Upper lobe of left lung (tissue), 6 donors: ENCODE measurements around the gene PEPD. TPM values are rescaled to one million over a fixed set of nuclear protein-coding genes. Genes with fewer than 3 reads are reported as not detected.

ENCODE experiments used
- ATAC-seq, 2 donors: fragments of 200-7000 bp; cut with Tn5 transposase; one replicate each; pipeline ENCODE4 v1.9.1; 2022; ENCODE audit warnings: mild to moderate bottlenecking in 2 of 2, moderate library complexity in 2 of 2; ENCODE audit not compliant: low FRiP score in 2 of 2
- DNase-seq, 2 donors: peaks; one replicate each; pipeline ENCODE4 v3.0.0-alpha.2; 2019 to 2020
- H3K27ac ChIP-seq, 4 donors: fragments of 200-600 bp; sonication (generic); one replicate each; pipeline ENCODE4 v1.5.1; 2016 to 2019
- H3K27me3 ChIP-seq, 4 donors: fragments of 200-600 bp; sonication (generic); one replicate each; pipeline ENCODE4 v1.5.1; 2017 to 2019
- H3K36me3 ChIP-seq, 4 donors: fragments of 200-600 bp; sonication (generic); one replicate each; pipeline ENCODE4 v1.5.1; 2016 to 2019
- H3K4me1 ChIP-seq, 4 donors: fragments of 200-600 bp; sonication (generic); one replicate each; pipeline ENCODE4 v1.5.1; 2018 to 2019
- H3K4me3 ChIP-seq, 4 donors: fragments of 200-600 bp; sonication (generic); one replicate each; pipeline ENCODE4 v1.5.1; 2017 to 2019; ENCODE audit warnings: mild to moderate bottlenecking in 2 of 4, moderate library complexity in 1 of 4
- H3K9me3 ChIP-seq, 4 donors: fragments of 200-600 bp; sonication (generic); one replicate each; pipeline ENCODE4 v1.5.1; 2018 to 2019
- CTCF ChIP-seq, 6 experiments: fragments of 450-650 bp in 4 of 6; fragments of 200-600 bp in 2 of 6; sonication (generic) in 2 of 6; IDR thresholded peaks; one replicate each; pipeline ENCODE4 v1.5.1; 2016 to 2019; ENCODE audit warnings: antibody characterized with exemption in 6 of 6
- EP300 ChIP-seq, 4 donors: sonication (generic); formaldehyde crosslinking; IDR thresholded peaks; one replicate each; pipeline ENCODE4 v1.5.1; 2017; ENCODE audit warnings: antibody characterized with exemption in 4 of 4, control low read depth in 2 of 4
- POLR2A ChIP-seq, 4 donors: fragments of 450-650 bp; IDR thresholded peaks; one replicate each; pipeline ENCODE4 v1.5.1; 2016 to 2017; ENCODE audit warnings: antibody characterized with exemption in 4 of 4, mild to moderate bottlenecking in 2 of 4
- POLR2AphosphoS5 ChIP-seq, 2 donors: sonication (generic); formaldehyde crosslinking; IDR thresholded peaks; one replicate each; pipeline ENCODE4 v1.5.1; 2017; ENCODE audit warnings: antibody characterized with exemption in 2 of 2
- WGBS, 2 donors: methylation state at CpG; one replicate each; pipeline ENCODE4 v1.1.5; 2017 to 2018; 5-methylcytosine and 5-hydroxymethylcytosine counted together
- total RNA-seq, 6 donors: library from RNA; depleted of rRNA in 4 of 6; stranded (reverse); fragments of >200 nt in 4 of 6; gene quantifications; one replicate each; pipeline versions ENCODE4 v1.1.0 to v1.2.1, GENCODE V29; 2016 to 2021
- donor health status: DM: no; HTN: no; CAD: no; lungs with moderate emphysema.
- donor health status: DM: no; HTN: yes; CAD: no; lungs with severe emphysema.

The PEPD gene
- total RNA-seq, 6 donors from 2014 or later: 30.4 to 106 (median 80.6) TPM

DNA sequence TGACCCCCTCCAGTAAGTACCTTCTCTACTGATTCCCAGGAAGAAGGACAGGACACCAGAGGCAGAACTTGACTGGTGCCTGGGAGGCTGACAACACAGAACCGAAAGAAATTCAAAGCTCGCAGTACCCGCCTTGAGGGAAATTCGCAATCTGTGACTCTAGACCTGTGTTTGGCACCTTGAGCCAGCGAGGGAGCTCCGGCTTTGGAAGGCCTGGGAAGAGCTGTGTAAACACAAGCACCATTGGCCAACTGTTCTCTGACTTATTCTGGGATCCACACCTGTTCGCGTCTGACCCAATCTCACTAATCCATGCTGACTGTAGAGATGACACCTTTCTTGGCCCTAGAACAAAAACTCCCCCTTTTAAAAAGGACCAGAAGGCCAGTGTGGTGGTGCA, 97.4 kb downstream of the PEPD start:
- 94 to 97% methylated on average over 6 to 8 of the region's 8 CpGs for WGBS, 2 donors
- Histone ChIP-seq H3K27ac (no peak overlapping the region), H3K36me3 (no peaks in the 10 kb centered on the region), H3K9me3 (no peaks in the 10 kb centered on the region), H3K27me3 (no peaks in the 10 kb centered on the region), H3K4me1 (no peaks in the 10 kb centered on the region), H3K4me3 (no peak overlapping the region)
- DNase-seq (no peak), ATAC-seq (no peak)
- TF ChIP-seq POLR2A (IDR thresholded peaks at IDR 0.05) (no peak), POLR2AphosphoS5 (IDR thresholded peaks at IDR 0.05) (no peak), EP300 (IDR thresholded peaks at IDR 0.05) (no peak), CTCF (IDR thresholded peaks at IDR 0.05) (no peak)

DNA sequence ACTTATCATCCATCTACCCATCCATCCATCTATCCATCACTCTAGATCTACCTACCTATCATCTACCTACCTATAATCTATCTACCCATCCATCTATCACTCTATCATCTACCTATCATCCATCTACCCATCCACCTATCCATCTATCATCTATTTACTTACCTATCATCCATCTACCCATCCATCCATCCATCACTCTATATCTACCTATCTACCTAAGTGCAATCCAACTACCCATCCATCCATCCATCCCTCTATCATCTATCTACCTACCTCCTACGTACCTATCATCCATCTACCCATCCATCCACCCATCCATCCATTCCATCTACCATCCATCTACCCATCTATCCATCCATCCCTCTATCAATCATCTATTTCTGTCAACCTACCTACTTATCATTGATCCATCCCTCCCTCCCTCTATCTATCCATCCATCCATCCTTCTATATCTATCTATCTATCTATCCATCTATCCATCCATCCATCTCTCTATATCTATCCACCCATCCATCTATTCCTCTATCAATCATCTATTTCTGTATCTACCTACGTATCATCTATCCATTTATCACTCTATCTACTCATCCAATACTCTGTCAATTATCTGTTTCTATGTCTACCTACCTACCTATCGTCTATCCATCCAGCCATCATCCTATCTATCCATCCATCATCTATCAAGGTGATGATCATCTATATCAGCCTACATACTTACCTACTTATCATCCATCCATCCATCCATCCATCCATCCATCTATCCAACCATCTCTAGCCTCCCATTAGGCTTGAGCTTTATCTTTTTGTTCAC, 99.0 kb downstream of the PEPD start:
- TF ChIP-seq CTCF (IDR thresholded peaks at IDR 0.05) (no peak), POLR2AphosphoS5 (IDR thresholded peaks at IDR 0.05) (no peak), POLR2A (IDR thresholded peaks at IDR 0.05) (no peak), EP300 (IDR thresholded peaks at IDR 0.05) (no peak)
- H3K27me3 ChIP-seq: no peaks in the 10 kb centered on the region
- H3K36me3 ChIP-seq: no peaks in the 10 kb centered on the region
- DNase-seq: no peak
- no peak overlapping the region for H3K4me3 ChIP-seq
- ATAC-seq: no peak
- H3K27ac ChIP-seq: no peak overlapping the region
- H3K4me1 ChIP-seq: no peaks in the 10 kb centered on the region
- 93 to 94% methylated on average over 3 of the region's 3 CpGs for WGBS, 2 donors
- no peaks in the 10 kb centered on the region for H3K9me3 ChIP-seq

- Histone ChIP-seq H3K4me1 (peaks cover 0 to 5% (median 1%) of the 10 kb centered on the region in 4 donors), H3K27me3 (no peaks in the 10 kb centered on the region), H3K4me3 (no peak overlapping the region), H3K27ac (no peak overlapping the region), H3K36me3 (no peaks in the 10 kb centered on the region), H3K9me3 (no peaks in the 10 kb centered on the region)
- TF ChIP-seq CTCF (IDR thresholded peaks at IDR 0.05): no peak
- no peak for TF ChIP-seq EP300 (IDR thresholded peaks at IDR 0.05)
- no peak for TF ChIP-seq POLR2AphosphoS5 (IDR thresholded peaks at IDR 0.05)
- TF ChIP-seq POLR2A (IDR thresholded peaks at IDR 0.05): no peak
- DNase-seq: no peak
- WGBS, 2 donors: 96 to 97% methylated on average over 7 of the region's 7 CpGs
- no peak for ATAC-seq
Measured at GRCh38 chr19:33421368-33421767, 100.2 kb downstream of the PEPD start.

DNA sequence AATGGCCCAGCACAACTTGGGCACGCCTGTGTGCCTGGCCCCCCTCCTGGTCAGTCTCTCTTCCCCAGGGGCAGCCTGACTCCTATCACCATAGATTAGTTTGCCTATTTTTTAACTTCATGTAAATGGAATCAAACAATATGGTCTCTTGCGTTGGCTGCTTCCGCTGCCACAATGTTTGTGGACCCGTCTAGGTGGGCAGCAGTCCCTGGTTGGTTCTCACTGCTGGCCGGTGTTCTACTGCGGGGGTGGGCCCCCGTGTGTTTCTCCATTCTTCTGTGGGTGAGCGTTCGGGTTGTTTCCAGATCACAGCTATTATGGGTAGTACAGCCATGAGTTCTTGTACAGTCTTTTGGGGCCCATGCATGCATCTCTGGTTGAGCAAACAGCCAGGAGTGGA, 100.8 kb downstream of the PEPD start:
- TF ChIP-seq POLR2AphosphoS5 (IDR thresholded peaks at IDR 0.05): no peak
- TF ChIP-seq EP300 (IDR thresholded peaks at IDR 0.05): no peak
- TF ChIP-seq POLR2A (IDR thresholded peaks at IDR 0.05): no peak
- no peak for TF ChIP-seq CTCF (IDR thresholded peaks at IDR 0.05)
- DNase-seq (no peak), ATAC-seq (no peak)
- Histone ChIP-seq H3K4me1 (peaks cover 0 to 7% (median 2%) of the 10 kb centered on the region in 4 donors), H3K27me3 (no peaks in the 10 kb centered on the region), H3K27ac (no peak overlapping the region), H3K36me3 (no peaks in the 10 kb centered on the region), H3K4me3 (no peak overlapping the region), H3K9me3 (no peaks in the 10 kb centered on the region)
- 95 to 98% methylated on average over 7 to 9 of the region's 9 CpGs for WGBS, 2 donors

DNA sequence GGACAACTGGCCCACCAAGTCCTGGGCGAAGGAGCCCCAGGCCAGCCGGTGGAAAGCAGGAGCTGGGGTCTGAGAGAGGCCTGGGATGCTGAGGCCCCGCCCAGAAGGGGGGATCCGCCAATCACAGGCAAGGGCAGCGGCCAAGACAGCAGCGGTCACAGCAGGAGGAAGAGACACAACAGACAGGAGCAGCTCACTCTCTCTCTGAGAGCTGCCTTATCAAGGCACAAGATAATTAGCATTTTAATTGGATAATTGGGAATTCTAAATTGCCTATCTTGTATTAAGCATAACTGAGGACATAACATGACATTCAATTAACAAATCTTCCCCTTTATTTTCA, 101.8 kb downstream of the PEPD start:
- no peaks in the 10 kb centered on the region for H3K9me3 ChIP-seq
- no peak for DNase-seq
- H3K27ac ChIP-seq: no peak overlapping the region
- WGBS, 2 donors: 53 to 63% methylated on average over 5 to 6 of the region's 6 CpGs
- H3K27me3 ChIP-seq: no peaks in the 10 kb centered on the region
- H3K36me3 ChIP-seq: no peaks in the 10 kb centered on the region
- ATAC-seq: no peak
- peaks cover 0 to 7% (median 2%) of the 10 kb centered on the region in 4 donors for H3K4me1 ChIP-seq
- TF ChIP-seq POLR2AphosphoS5 (IDR thresholded peaks at IDR 0.05): no peak
- no peak for TF ChIP-seq CTCF (IDR thresholded peaks at IDR 0.05)
- TF ChIP-seq POLR2A (IDR thresholded peaks at IDR 0.05): no peak
- no peak for TF ChIP-seq EP300 (IDR thresholded peaks at IDR 0.05)
- no peak overlapping the region for H3K4me3 ChIP-seq
